GM12891 (cell line): ENCODE data around the gene MRPL45.

ENCODE experiments used
- DNase-seq: peaks from one replicate; pipeline ENCODE4 v3.0.0; 2011; ENCODE audit warnings: low spot score; ENCODE audit not compliant: insufficient read length
- FAIRE-seq: peaks from 2 replicates; lab custom pipeline; 2011; peaks lifted over from hg19 to GRCh38; lab: Jason Lieb, UNC
- PAX5 ChIP-seq: IDR thresholded peaks from 2 replicates; pipeline ENCODE4 v1.6.1; 2011; ENCODE audit warnings: low read length, moderate library complexity, mild to moderate bottlenecking; ENCODE audit not compliant: insufficient read depth, severe bottlenecking
- POLR2A ChIP-seq: IDR thresholded peaks from 2 replicates; pipeline ENCODE4 v1.6.1; 2011; ENCODE audit warnings: low read depth, low read length, control low read depth
- POLR2AphosphoS5 ChIP-seq: IDR thresholded peaks from 2 replicates; pipeline ENCODE4 v1.6.1; 2011; ENCODE audit warnings: low read depth, low read length, control low read depth
- POU2F2 ChIP-seq: IDR thresholded peaks from 2 replicates; pipeline ENCODE4 v1.6.1; 2011; ENCODE audit warnings: low read depth, mild to moderate bottlenecking, control low read depth, low read length, moderate library complexity
- SPI1 ChIP-seq: IDR thresholded peaks from 2 replicates; pipeline ENCODE4 v1.6.1; 2011; ENCODE audit warnings: low read depth, low read length, control low read depth
- TAF1 ChIP-seq: IDR thresholded peaks from 2 replicates; pipeline ENCODE4 v1.6.1; 2011; ENCODE audit warnings: low read depth, low read length, control low read depth

Gene MRPL45

GRCh38 chr17:38351412-38352222 lies 54.6 kb downstream of the MRPL45 start, which contains the start of gene SOCS7:
Gene SOCS7, plus strand, starts transcription at chr17:38351844. Its CDS starts 209 bp downstream, at chr17:38352053.
- DNase-seq (peak; percentile 89), FAIRE-seq (no peak)
- TF ChIP-seq POLR2A (peak; percentile 65; the same call in 1 of the 2 replicates), POLR2AphosphoS5 (no peak)

GRCh38 chr17:38352245-38353085 lies 55.5 kb downstream of the MRPL45 start:
- DNase-seq = no peak
- no peak for FAIRE-seq
- TF ChIP-seq POLR2A = no peak
- TF ChIP-seq TAF1 = no peak
- no peak for TF ChIP-seq SPI1
- no peak for TF ChIP-seq PAX5
- no peak for TF ChIP-seq POU2F2
- TF ChIP-seq POLR2AphosphoS5 = no peak

GRCh38 chr17:38353086-38353604 lies 56.2 kb downstream of the MRPL45 start:
- DNase-seq (no peak), FAIRE-seq (no peak)
- no peak for TF ChIP-seq POLR2A
- no peak for TF ChIP-seq SPI1
- no peak for TF ChIP-seq POU2F2
- TF ChIP-seq PAX5 = no peak
- TF ChIP-seq POLR2AphosphoS5 = no peak
- TF ChIP-seq TAF1 = no peak

GRCh38 chr17:38353668-38354067 lies 56.7 kb downstream of the MRPL45 start:
- DNase-seq (no peak), FAIRE-seq (no peak)
- TF ChIP-seq POLR2A = no peak
- TF ChIP-seq SPI1 = no peak
- TF ChIP-seq TAF1 = no peak
- no peak for TF ChIP-seq POLR2AphosphoS5
- TF ChIP-seq POU2F2 = no peak
- TF ChIP-seq PAX5 = no peak

GRCh38 chr17:38354466-38354865 lies 57.5 kb downstream of the MRPL45 start:
- DNase-seq (no peak), FAIRE-seq (no peak)
- no peak for TF ChIP-seq TAF1
- no peak for TF ChIP-seq SPI1
- no peak for TF ChIP-seq POLR2A
- TF ChIP-seq POU2F2 = no peak
- no peak for TF ChIP-seq PAX5
- TF ChIP-seq POLR2AphosphoS5 = no peak

DNA sequence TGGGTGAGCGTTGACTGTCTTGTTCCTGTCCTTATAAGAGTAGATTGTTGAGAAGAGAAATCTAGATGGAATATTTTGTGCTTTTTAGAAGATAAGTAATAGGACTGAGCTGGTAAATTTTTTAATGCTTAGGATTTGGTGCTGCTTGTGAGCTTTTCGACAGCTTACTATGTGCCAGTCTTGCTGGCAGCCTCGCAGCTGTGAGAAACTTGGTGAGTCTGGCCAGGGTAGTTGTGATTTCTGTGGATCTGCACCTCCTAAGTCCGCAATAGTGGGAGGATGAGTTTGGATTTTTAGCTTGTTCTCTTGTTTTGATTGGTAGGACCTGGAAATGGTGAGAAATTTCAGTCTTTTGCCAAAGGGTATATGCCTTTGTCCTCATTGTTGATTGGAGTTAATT lies 58.3 kb downstream of the MRPL45 start:
- FAIRE-seq = no peak
- DNase-seq = no peak
- TF ChIP-seq SPI1 (no peak), PAX5 (no peak), POU2F2 (no peak)

GRCh38 chr17:38357486-38358123 lies 60.6 kb downstream of the MRPL45 start:
- no peak for FAIRE-seq
- no peak for DNase-seq
- TF ChIP-seq TAF1 (no peak), PAX5 (no peak), SPI1 (no peak), POLR2A (no peak), POLR2AphosphoS5 (no peak), POU2F2 (no peak)

DNA sequence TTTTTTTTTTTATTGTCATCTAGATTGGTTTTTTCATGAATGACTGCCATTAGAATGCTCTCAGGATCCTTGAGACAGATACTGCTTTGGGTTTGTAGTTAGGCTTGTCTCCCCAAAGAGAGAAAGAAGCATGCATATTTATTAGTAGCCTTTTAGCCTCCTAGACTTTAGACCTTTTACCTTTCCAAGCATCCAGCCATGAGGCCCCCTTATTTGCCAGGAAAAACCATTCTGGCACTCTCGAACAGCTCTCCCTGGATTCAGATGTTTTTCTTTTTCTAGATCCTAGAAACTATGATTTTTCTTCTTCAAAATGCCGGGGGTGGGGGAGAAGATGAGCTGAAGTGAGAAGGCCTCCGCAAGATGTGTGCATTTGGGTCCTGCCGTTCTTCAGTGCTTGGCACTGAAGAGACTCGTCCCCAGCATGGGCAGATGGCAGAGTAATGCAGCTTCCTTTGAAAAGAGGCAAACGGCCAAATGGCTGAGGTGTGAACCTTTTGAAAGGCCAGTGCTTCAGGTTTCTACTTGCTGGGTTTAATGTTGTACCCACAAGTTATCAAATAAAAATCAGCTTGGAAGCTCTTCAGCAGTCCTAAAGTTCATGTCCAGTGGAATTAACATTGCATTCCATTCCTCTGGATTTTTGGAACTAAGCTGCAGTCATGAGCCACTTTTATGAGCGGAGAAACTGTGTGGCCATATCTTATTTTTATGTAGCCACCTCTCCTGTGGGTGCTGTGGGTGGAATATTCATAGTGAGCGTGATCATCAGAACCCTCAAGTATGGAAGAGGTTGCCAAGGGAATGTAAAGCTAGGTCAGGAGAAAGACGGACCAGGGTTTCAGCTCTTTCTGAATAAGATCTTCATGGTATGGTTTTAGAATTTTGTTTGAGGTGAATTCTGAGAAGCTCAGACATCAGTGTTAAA lies 61.9 kb downstream of the MRPL45 start:
- DNase-seq = no peak
- FAIRE-seq = no peak
- no peak for TF ChIP-seq TAF1
- no peak for TF ChIP-seq POLR2AphosphoS5
- no peak for TF ChIP-seq POU2F2
- TF ChIP-seq SPI1 = no peak
- no peak for TF ChIP-seq POLR2A

GRCh38 chr17:38361694-38362465 lies 64.9 kb downstream of the MRPL45 start:
- DNase-seq (no peak), FAIRE-seq (no peak)
- no peak for TF ChIP-seq POLR2A
- no peak for TF ChIP-seq TAF1
- TF ChIP-seq POLR2AphosphoS5 = no peak
- TF ChIP-seq PAX5 = no peak
- TF ChIP-seq SPI1 = no peak
- no peak for TF ChIP-seq POU2F2
